NCI-H2171 treated with DMSO at 0.1 percent for 48 hours (cell line): Measurements from ENCODE around the gene LHPP.

Experiments used
- DNase-seq: peaks from one replicate; lab custom pipeline; 2025; lab: John Stamatoyannopoulos, UW

LHPP gene

GRCh38 chr10:124644771-124645415, 183.3 kb downstream of the LHPP start:
- DNase-seq: no peak

DNA sequence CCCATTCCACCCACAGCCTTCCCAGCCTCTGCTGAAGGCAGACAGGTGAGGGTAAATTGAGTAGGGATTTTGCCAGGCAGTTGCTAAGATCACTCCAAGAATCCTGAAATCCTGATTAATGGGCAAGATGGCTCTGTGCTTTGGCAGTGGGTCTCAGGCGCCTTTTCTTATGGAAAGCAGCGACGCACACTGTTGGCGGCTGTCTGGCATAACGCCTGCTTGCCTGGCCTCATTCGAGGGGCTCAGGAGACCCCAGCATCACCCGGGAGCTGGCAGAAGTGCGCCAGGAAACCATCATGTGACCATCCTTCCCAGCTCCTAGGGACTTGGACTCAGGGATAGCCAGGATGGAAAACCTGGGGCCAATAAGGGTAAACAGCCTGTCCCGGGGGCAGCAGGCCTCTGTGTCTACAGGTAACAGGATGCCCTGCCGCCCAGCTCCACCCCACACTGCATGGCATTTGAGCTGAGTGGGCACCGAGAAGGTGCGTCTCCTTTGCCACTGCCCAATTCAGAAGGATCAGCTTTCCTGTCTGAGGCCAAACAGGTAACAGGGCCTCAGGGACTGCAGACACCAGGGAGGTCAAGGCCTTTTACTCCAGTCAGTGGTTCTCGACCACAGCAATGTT, 184.0 kb downstream of the LHPP start:
- DNase-seq: no peak

DNA sequence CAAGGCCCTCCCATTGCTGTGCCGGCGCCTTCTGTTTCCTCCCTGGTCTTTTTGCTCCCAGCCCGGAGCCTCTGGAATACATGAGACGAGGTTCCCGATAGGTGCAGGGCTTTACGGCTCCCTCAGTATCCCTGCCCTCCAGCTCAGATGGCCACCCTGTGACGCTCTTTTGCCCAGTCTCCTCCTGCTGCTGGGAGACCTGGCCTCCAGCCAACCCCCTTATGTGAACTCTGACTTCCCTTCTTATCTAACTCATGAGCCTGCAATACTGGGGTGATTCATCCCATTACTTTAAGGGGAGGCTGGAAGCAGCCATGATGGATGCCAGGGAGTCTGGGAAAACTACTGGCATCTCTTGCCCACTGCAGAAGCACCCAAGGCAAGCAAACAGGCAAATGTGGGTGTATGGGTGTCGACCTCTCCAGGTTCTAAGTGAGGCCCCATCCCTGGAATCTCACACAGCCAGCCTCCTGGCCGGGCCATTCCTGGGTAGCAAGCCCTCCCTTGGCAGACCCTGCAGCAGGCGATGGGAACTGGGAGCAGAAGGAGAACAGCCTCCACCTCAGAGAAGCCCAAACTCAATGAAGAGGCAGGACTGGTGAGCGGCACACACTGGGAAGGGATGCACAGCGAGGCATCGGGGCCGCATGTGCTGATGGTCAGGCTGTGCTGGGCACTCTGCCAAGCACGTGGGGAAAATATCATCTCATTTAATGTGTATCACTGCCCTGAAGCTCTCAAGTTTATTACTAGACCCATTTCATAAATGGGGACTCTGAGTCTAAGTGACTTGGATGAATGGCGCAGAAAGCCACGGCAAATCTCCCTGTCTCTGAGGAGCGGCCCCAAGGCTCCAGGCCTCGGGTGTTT, 185.1 kb downstream of the LHPP start:
- DNase-seq: no peak

- no peak for DNase-seq
Observed at GRCh38 chr10:124647421-124648130, 186.0 kb downstream of the LHPP start.

DNA sequence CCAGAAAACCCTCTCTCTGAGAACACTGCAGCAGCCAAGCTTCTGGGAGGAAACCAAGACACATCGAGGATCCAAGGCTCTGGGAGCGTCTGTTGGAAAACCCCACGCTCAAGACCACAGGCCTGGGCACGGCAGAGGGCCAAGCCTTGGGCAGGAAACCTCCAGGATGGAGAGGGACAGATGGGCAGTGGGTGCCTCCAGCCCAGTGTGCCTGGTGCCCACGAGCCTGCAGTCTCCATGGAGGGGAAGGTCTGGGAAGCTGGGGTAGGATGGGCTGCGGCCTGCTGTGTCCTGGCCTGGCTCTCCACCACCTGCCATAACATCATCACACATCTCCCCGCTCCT, 186.5 kb downstream of the LHPP start:
- no peak for DNase-seq

GRCh38 chr10:124648738-124649137, 187.1 kb downstream of the LHPP start:
- DNase-seq: peak; percentile 47

DNA sequence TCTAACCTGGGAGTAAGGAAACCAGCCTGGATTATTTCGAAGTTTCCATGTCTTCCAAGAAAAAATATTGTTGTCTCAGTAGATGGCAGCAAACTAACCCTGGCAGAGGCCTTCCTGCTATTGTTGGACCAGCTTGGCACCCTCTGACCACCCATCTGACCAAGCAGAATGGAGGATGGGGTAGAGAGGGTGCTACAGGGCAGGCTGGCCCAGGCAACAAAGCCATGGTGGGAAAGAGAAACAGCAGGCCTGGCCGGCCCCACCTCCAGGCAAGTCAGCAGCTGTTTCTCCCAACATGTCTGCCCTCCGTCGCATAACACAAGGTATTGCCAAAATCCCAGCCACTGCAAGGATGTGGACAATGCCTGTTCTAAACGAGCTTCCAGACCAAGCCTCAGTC, 187.6 kb downstream of the LHPP start:
- no peak for DNase-seq

- no peak for DNase-seq
Observed at GRCh38 chr10:124650263-124650662, 188.6 kb downstream of the LHPP start.

- DNase-seq: no peak
Observed at GRCh38 chr10:124650820-124651401, 189.3 kb downstream of the LHPP start.

DNA sequence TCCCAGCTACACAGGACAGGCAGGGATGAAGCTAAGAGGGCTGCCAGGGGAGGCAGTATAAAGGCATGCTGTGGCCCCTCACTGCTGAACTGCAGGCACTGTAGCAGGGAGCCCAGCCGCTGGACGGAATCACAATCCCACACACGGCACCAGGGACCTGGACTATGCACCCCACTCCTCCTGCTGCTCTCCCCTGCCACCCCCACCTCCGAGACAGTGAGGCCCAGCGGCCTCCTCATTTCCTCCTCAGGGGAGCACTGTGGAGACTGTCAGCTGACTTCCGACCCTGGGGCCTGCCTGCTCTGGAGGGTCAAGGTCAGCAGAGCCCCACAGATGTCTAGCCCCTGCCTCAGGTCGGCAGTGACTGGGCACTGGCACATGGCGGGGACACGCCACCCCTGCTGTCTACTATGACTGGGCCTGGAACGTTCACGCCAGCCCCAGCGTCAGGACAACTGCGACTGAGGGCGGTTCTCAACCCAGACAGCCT, 189.8 kb downstream of the LHPP start:
- DNase-seq: no peak

DNA sequence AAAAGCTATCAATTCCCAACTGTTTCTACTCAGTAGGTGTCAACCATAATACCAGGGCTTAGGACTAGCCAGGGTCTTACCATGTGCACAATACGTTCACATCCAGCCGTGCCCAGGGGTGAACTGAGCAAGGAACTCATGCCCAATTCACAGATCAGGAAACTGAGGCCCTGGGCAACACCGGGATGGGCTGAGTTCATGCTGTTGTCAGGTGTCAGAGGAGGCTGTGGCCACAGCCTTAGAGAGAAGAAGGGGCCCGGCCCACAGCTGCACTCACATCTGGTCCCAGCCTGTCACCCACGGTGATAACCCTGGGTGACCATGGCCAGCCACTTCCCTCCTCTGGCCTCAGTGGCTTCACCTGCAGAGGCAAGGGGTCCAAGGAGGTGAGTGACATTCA, 190.6 kb downstream of the LHPP start:
- no peak for DNase-seq

- DNase-seq: no peak
Observed at GRCh38 chr10:124652701-124653100, 191.1 kb downstream of the LHPP start.

- no peak for DNase-seq
Observed at GRCh38 chr10:124653311-124653710, 191.7 kb downstream of the LHPP start.

DNA sequence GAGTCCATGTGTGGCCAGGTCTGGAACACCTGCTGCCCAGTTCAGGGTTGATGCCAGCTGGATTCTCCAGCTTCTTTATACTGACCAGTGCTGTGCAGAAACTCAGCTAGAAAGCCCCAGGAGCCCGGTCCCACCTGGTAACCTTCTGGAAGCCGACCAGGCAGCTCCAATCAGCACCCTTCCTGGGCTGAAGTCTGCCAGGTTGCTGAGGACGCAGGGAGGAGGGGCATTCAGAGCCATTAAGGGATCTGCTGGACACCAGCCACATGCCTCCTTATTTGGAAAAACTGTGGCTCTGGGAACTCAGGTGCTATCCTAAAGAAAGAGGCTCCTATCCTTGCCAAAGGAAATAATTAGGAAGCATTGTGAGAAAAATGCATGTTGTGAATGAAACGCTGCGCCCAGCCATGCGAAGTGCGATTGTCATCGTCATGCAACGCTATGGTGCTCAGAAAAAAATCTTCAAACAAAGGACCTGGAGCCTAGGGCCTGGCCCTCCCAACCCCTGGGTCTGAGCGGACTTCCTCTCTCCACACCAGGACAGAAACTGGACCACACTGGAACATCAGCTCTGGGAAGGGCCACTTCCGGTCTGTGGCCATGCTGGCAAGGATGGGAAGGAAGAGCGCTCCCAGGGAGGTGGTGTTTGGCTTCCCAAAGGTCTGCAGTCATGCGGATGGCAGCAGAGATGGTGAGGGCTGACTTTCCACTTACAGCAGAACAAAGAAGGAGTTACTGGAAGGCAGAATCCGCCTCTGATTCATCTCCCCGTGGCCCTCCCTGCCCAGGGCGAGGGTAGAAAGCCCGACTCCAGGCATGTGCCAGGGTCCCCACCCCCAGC, 192.4 kb downstream of the LHPP start:
- no peak for DNase-seq

DNA sequence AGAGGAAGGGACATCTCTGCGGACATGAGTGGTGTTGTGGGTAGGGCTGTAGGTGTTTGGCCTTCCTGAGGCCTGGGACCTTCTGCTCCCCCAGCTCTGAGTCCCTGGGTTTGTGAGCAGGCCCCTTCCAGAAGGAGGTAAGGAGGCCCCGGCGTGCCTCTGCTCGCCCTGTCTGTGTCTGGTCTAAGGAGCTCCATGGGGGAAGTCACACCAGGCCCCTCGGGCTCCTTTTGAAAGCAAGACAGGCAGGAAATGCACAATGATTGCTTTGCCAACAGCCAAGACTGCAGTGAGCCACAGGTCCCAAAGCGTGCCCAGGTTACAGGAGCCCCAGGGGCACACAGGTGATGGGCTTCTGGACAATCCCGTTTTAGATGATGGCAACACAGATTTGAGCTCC, 193.1 kb downstream of the LHPP start:
- DNase-seq: no peak

DNA sequence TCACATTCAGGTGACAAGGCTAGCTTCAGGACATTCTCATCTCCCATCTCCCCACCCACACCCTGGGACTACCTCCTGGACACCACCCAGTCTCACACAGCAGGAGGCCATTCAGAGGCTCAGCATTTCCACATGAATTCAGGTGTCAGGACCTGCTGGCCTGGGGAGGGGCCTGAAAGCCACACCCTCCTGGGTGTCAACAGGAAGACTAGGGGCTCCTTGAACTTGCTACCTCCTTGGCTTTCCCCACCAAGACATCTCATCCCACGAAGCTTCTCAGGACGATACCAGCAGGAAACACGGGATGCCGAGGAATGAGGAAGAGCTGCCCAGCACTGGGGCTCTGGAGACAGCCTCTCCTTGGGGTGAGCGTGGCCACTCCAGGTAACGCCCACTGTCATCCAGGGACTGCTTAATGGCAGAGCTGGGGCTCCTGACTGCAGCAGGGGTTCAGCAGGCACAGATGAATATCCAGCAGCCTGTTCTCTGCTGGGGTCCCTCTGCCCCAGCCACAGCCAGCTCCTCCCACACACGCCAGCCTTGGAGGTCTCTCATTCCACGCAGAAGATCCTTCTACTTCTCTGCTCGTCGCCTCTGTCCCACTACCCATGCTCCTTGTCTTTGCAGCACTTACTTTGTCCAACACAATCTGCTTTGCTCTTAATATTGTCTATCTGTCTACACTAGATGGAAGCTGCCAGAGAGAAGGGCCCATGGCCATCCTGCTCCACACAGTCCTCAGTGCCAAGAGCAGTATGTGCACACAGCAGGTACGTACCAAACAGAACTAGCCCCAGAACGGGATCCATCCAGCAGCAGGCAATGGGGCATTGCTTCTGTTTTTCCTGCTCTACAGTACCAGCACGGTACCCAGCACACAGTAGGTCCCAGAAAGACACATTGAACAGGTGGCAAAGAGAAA, 193.8 kb downstream of the LHPP start:
- no peak for DNase-seq

- DNase-seq: no peak
Observed at GRCh38 chr10:124656113-124656490, 194.5 kb downstream of the LHPP start.

GRCh38 chr10:124656541-124656940, 194.9 kb downstream of the LHPP start:
- no peak for DNase-seq

DNA sequence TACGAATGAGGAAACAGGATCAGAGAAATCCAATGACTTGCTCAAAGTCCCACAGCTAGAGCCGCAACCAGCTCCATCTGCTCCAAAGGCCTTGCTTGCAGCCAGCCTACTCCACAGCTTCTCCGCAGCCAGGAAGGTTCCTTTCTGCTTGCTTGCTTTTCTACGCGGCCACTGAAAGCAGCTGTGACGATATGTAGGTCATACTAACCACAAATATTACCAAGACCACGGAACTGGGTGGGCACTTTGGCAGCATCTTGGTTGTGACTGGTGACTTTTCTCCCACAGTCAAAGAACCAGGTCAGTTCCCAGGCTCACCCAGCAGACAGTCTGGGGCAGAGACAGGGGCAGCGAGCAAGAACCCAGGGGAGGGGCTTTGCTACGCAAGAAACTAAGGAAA, 196.2 kb downstream of the LHPP start:
- DNase-seq: no peak
